ENCODE data around the gene JAZF1. TPM values are rescaled to one million over a fixed set of nuclear protein-coding genes. Genes with fewer than 3 reads are reported as not detected.

JAZF1 gene
- total RNA-seq, 1 experiment from 2014 or later = 4.0 TPM

Other genes with a start within 250 kb of the JAZF1 start
- gene CREB5, start 231.7 kb upstream of the JAZF1 start, total RNA-seq (2014; rRNA removed; shearing (Covaris generic); ENCODE audit: low replicate concordance) = 15.2 and 28.2 TPM in 2 replicates